HCT116 (cell line): ENCODE measurements around the gene ACTN1. TPM values are rescaled to one million over a fixed set of nuclear protein-coding genes. Genes with fewer than 3 reads are reported as not detected.

Experiments used
- ATAC-seq: fragments of 200-7000 bp; cut with Tn5 transposase; 2 replicates; pipeline ENCODE4 v1.9.1; 2020; ENCODE audit warnings: mild to moderate bottlenecking, moderate library complexity
- BruUV-seq: library from RNA; stranded (reverse); fragments of 400-500 nt; replicated peaks from 2 replicates; lab custom pipeline; 2021; lab: Mats Ljungman, UMichigan
- CTCF ChIA-PET: fragments of 300-600 bp; sonication (Branson Sonifier 250); formaldehyde crosslinking; loops from one replicate; lab custom pipeline; 2021; ENCODE audit warnings: antibody characterized with exemption; lab: Charles Lee
- POLR2A ChIA-PET: fragments of 300-600, 350-600 bp; sonication (Branson Sonifier 250); formaldehyde crosslinking; loops from one replicate; lab custom pipeline; 2021; ENCODE audit warnings: antibody characterized with exemption; lab: Charles Lee
- RAD21 ChIA-PET, 2 experiments: fragments of 300-600 bp; sonication (Branson Sonifier 250); formaldehyde crosslinking; loops; one replicate each; lab custom pipeline; 2023; ENCODE audit warnings: low total read pairs in 2 of 2; ENCODE audit not compliant: uncharacterized antibody in 2 of 2, unreplicated experiment in 2 of 2, low non-redundant PET in 1 of 2; lab: Charles Lee
- DNase-seq: peaks from one replicate; pipeline ENCODE4 v3.0.0-alpha.2; 2010; ENCODE audit warnings: low read depth, low spot score
- H2AFZ ChIP-seq: fragments of 200-600 bp; shearing (Covaris generic), sonication (generic); 2 replicates; pipeline ENCODE4 v1.6.1; 2017; ENCODE audit warnings: low read depth, mixed run types, mixed read lengths, antibody characterized with exemption, low read length; ENCODE audit not compliant: poor library complexity, severe bottlenecking
- H3K27ac ChIP-seq: 2 replicates; pipeline ENCODE4 v1.5.1; 2012; ENCODE audit warnings: low read depth, low read length
- H3K27me3 ChIP-seq: fragments of 200-600 bp; sonication (generic); 2 replicates; pipeline ENCODE4 v1.6.1; 2016; ENCODE audit warnings: mixed run types, low read length, mixed read lengths; ENCODE audit not compliant: insufficient read depth
- H3K36me3 ChIP-seq, 2 experiments: fragments of 200-500 bp in 1 of 2; fragments of 200-600 bp in 1 of 2; sonication (Bioruptor generic) in 1 of 2; sonication (generic) in 1 of 2; 2 replicates each; pipeline versions ENCODE4 v1.5.1 to v1.6.1; 2014 to 2016; ENCODE audit warnings: low read length in 2 of 2, inconsistent platforms in 1 of 2, mixed read lengths in 1 of 2, mixed run types in 1 of 2; ENCODE audit not compliant: insufficient read depth in 2 of 2, control insufficient read depth in 1 of 2
- H3K4me1 ChIP-seq, 2 experiments: fragments of 200-600 bp in 1 of 2; sonication (generic) in 1 of 2; 2 replicates each; pipeline versions ENCODE4 v1.5.1 to v1.6.1; 2012 to 2017; ENCODE audit warnings: low read length in 2 of 2, inconsistent platforms in 1 of 2, mild to moderate bottlenecking in 1 of 2, mixed read lengths in 1 of 2, mixed run types in 1 of 2, moderate library complexity in 1 of 2; ENCODE audit not compliant: insufficient read depth in 2 of 2, control insufficient read depth in 1 of 2
- H3K4me2 ChIP-seq: fragments of 200-600 bp; sonication (generic); 2 replicates; pipeline ENCODE4 v1.6.1; 2017; ENCODE audit warnings: mixed run types, low read length, mixed read lengths
- H3K4me3 ChIP-seq, 2 experiments: fragments of 200-600 bp in 1 of 2; sonication (generic) in 1 of 2; replicated peaks in 1 of 2; 2 replicates each; pipeline ENCODE4 v1.5.1; 2011 to 2016; ENCODE audit warnings: low read length in 2 of 2, control low read depth in 1 of 2, low read depth in 1 of 2, mild to moderate bottlenecking in 1 of 2, mixed read lengths in 1 of 2, mixed run types in 1 of 2
- H3K79me2 ChIP-seq: fragments of 200-600 bp; sonication (generic); 2 replicates; pipeline ENCODE4 v1.6.1; 2017; ENCODE audit warnings: mild to moderate bottlenecking, mixed run types, low read length, moderate library complexity, mixed read lengths; ENCODE audit not compliant: insufficient read depth
- H3K9ac ChIP-seq: fragments of 200-600 bp; sonication (generic); 2 replicates; pipeline ENCODE4 v1.6.1; 2016; ENCODE audit warnings: low read length, mixed read lengths
- H3K9me2 ChIP-seq: fragments of 200-600 bp; sonication (generic), shearing (Covaris generic); 2 replicates; pipeline ENCODE4 v1.6.1; 2017; ENCODE audit warnings: mixed run types, mild to moderate bottlenecking, moderate library complexity; ENCODE audit not compliant: insufficient read depth
- H3K9me3 ChIP-seq, 2 experiments: fragments of 200-500 bp in 1 of 2; fragments of 200-600 bp in 1 of 2; sonication (Bioruptor generic) in 1 of 2; sonication (generic) in 1 of 2; 2 replicates each; pipeline ENCODE4 v1.6.1; 2014 to 2017; ENCODE audit warnings: low read length in 2 of 2, mixed read lengths in 2 of 2, inconsistent platforms in 1 of 2, low read depth in 1 of 2, mild to moderate bottlenecking in 1 of 2, mixed run types in 1 of 2, moderate library complexity in 1 of 2; ENCODE audit not compliant: control insufficient read depth in 1 of 2, insufficient read depth in 1 of 2
- H4K20me1 ChIP-seq: fragments of 200-600 bp; sonication (generic), shearing (Covaris generic); 2 replicates; pipeline ENCODE4 v1.6.1; 2017; ENCODE audit warnings: mixed run types, mild to moderate bottlenecking, moderate library complexity; ENCODE audit not compliant: insufficient read depth
- CBX3 ChIP-seq: IDR thresholded peaks from 2 replicates; pipeline ENCODE4 v1.6.1; 2012; ENCODE audit warnings: low read depth
- CEBPB ChIP-seq: IDR thresholded peaks from 2 replicates; pipeline ENCODE4 v1.6.1; 2012; ENCODE audit warnings: low read depth
- EGR1 ChIP-seq: IDR thresholded peaks from 2 replicates; pipeline ENCODE4 v1.6.1; 2012; ENCODE audit warnings: low read depth
- EZH2 ChIP-seq: fragments of 200-600 bp; sonication (generic); IDR thresholded peaks from 2 replicates; pipeline ENCODE4 v1.6.1; 2017; ENCODE audit warnings: antibody characterized with exemption, mixed run types
- EZH2phosphoT487 ChIP-seq: fragments of 200-600 bp; IDR thresholded peaks from 2 replicates; pipeline ENCODE4 v1.6.1; 2018; ENCODE audit warnings: antibody characterized with exemption, borderline replicate concordance
- FOSL1 ChIP-seq: IDR thresholded peaks from 2 replicates; pipeline ENCODE4 v1.6.1; 2012; ENCODE audit warnings: low read depth
- JUND ChIP-seq: IDR thresholded peaks from 2 replicates; pipeline ENCODE4 v1.6.1; 2012
- POLR2AphosphoS5 ChIP-seq: IDR thresholded peaks from 2 replicates; pipeline ENCODE4 v1.6.1; 2011; ENCODE audit warnings: mild to moderate bottlenecking, low read depth, low read length, moderate library complexity
- SRF ChIP-seq: IDR thresholded peaks from 2 replicates; pipeline ENCODE4 v1.6.1; 2012; ENCODE audit warnings: low read depth
- TCF7L2 ChIP-seq: IDR thresholded peaks from 2 replicates; pipeline ENCODE4 v1.7.0; 2011; ENCODE audit warnings: borderline replicate concordance, inconsistent platforms; ENCODE audit not compliant: insufficient read depth, insufficient read length; ENCODE audit errors: extremely low read depth
- YY1 ChIP-seq: IDR thresholded peaks from 2 replicates; pipeline ENCODE4 v1.6.1; 2011; ENCODE audit warnings: low read length, low read depth, moderate library complexity, mild to moderate bottlenecking; ENCODE audit not compliant: insufficient replicate concordance; ENCODE audit errors: extremely low read depth
- ZNF274 ChIP-seq: fragments of 200-500 bp; sonication (Bioruptor generic); IDR thresholded peaks from 2 replicates; pipeline ENCODE4 v1.6.1; 2014; ENCODE audit warnings: mild to moderate bottlenecking, low read depth, low read length, inconsistent platforms
- intact Hi-C: fragments of 100-400 bp; cut with micrococcal nuclease; formaldehyde crosslinking; loops from 2 replicates; pipeline ENCODE4 v1.10.0; 2022
- total RNA-seq: library from RNA; stranded (reverse); gene quantifications from one replicate; pipeline ENCODE4 v1.2.1, GENCODE V29; 2021; ENCODE audit not compliant: unreplicated experiment
- TF ChIP-seq, protein P1 (sequence below), 3 experiments: fragments of 200-600 bp in 1 of 3; sonication (generic) in 1 of 3; IDR thresholded peaks in 2 of 3; conservative IDR thresholded peaks in 1 of 3; 2 replicates each; pipeline ENCODE4 v1.5.1; 2012 to 2017; ENCODE audit warnings: low read depth in 2 of 3, low read length in 2 of 3, antibody characterized with exemption in 1 of 3, borderline replicate concordance in 1 of 3, control low read depth in 1 of 3, mild to moderate bottlenecking in 1 of 3, mixed read lengths in 1 of 3, mixed run types in 1 of 3, moderate library complexity in 1 of 3; ENCODE audit not compliant: insufficient read depth in 1 of 3
- TF ChIP-seq, protein P2 (sequence below): IDR thresholded peaks from 2 replicates; pipeline ENCODE4 v1.6.1; 2011; ENCODE audit warnings: mild to moderate bottlenecking, low read length, moderate library complexity; ENCODE audit not compliant: insufficient replicate concordance; ENCODE audit errors: extremely low read depth
- TF ChIP-seq, protein P3 (sequence below): IDR thresholded peaks from 2 replicates; pipeline ENCODE4 v1.6.1; 2012

The ACTN1 gene
- total RNA-seq, 1 experiment from 2014 or later, result 123 TPM

DNA sequence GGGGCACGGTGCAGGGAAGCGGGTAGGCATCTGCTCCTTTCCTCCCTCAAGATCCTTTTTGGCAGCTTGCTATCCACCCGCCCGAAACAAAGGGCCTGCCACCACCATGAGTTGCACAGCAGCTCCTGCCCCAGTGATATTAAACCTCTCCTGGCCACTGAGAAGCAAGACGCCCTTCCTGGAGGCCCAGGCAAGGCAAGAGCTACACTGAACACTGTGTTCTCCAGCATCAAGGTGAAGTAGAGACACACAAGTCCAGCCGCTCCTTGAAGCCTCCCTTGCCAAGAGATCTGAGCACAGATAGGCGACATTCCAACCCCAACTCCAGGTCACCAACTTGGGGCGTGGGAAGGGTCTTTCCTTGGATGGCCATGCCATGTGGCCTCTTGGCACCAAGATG lies 70.9 kb downstream of the ACTN1 start:
- Histone ChIP-seq H3K4me3 (no peak overlapping the region), H3K79me2 (peaks cover 5% of the 10 kb centered on the region; the same call in 1 of the 2 replicates), H3K36me3 (peaks cover 16 to 23% of the 10 kb centered on the region in 2 experiments; a peak in 3 of 4 replicates), H3K9ac (no peak overlapping the region), H3K9me3 (no peaks in the 10 kb centered on the region), H3K4me1 (no peaks in the 10 kb centered on the region), H3K27ac (no peak overlapping the region), H3K9me2 (no peaks in the 10 kb centered on the region), H3K4me2 (no peak overlapping the region), H4K20me1 (no peaks in the 10 kb centered on the region), H3K27me3 (no peaks in the 10 kb centered on the region), H2AFZ (no peak overlapping the region)
- no peak for DNase-seq
- no TSS peak for BruUV-seq
- ATAC-seq, result no peak
- intact Hi-C loops, result no loop called here
- POLR2A ChIA-PET, result no interaction called here
- TF ChIP-seq ZNF274 (no peak), POLR2AphosphoS5 (no peak), FOSL1 (no peak), JUND (no peak)
- RAD21 ChIA-PET, result no interaction called here
- CTCF ChIA-PET, result interaction anchor here (2.0 kb wide), 1 partner anchor 199 kb away, joined by 7 read pairs; no protein-coding TSS in a partner anchor

DNA sequence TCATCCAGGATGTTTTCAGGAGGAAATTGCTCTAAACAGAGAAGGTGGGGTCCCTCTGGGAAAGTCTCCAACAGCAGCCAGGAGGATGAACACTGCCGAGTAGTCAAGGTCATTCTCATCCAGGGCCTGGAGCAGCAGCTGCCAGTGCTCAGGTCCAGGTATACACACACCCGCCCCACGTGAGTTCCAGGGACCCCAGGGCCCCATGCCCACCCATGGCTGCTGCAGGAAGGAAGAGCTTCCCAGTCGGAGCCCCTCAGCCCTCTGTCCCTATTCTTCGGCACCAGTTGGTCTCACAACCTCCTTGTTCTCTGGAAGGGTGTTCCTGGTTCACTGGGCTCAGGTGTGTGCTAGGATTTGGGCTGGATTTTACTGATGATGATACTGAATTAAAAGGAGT lies 72.7 kb downstream of the ACTN1 start:
- Histone ChIP-seq H4K20me1 (no peaks in the 10 kb centered on the region), H3K9me2 (no peaks in the 10 kb centered on the region), H3K79me2 (peaks cover 5% of the 10 kb centered on the region; the same call in 1 of the 2 replicates), H3K4me2 (no peak overlapping the region), H2AFZ (no peak overlapping the region), H3K4me3 (no peak overlapping the region), H3K36me3 (peaks cover 16 to 31% of the 10 kb centered on the region in 2 experiments; a peak in 3 of 4 replicates), H3K27me3 (no peaks in the 10 kb centered on the region), H3K27ac (no peak overlapping the region), H3K4me1 (no peaks in the 10 kb centered on the region), H3K9me3 (no peaks in the 10 kb centered on the region), H3K9ac (no peak overlapping the region)
- DNase-seq (no peak), ATAC-seq (no peak)
- ChIA-PET POLR2A (no interaction called here), RAD21 (no interaction called here), CTCF (no interaction called here)
- BruUV-seq, result no TSS peak
- intact Hi-C loops, result no loop called here
- TF ChIP-seq EZH2, result no peak
- no peak for TF ChIP-seq TCF7L2
- TF ChIP-seq, protein P1, sequence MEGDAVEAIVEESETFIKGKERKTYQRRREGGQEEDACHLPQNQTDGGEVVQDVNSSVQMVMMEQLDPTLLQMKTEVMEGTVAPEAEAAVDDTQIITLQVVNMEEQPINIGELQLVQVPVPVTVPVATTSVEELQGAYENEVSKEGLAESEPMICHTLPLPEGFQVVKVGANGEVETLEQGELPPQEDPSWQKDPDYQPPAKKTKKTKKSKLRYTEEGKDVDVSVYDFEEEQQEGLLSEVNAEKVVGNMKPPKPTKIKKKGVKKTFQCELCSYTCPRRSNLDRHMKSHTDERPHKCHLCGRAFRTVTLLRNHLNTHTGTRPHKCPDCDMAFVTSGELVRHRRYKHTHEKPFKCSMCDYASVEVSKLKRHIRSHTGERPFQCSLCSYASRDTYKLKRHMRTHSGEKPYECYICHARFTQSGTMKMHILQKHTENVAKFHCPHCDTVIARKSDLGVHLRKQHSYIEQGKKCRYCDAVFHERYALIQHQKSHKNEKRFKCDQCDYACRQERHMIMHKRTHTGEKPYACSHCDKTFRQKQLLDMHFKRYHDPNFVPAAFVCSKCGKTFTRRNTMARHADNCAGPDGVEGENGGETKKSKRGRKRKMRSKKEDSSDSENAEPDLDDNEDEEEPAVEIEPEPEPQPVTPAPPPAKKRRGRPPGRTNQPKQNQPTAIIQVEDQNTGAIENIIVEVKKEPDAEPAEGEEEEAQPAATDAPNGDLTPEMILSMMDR (IDR thresholded peaks at IDR 0.05 in 2 of 3, conservative IDR thresholded peaks at IDR 0.05 in 1 of 3; ENCODE audit: borderline replicate concordance in 1 of 3, insufficient read depth in 1 of 3, low read depth in 2 of 3, low read length in 2 of 3), result no peak
- no peak for TF ChIP-seq CEBPB
- no peak for TF ChIP-seq JUND
- no peak for TF ChIP-seq EZH2phosphoT487
- no peak for TF ChIP-seq ZNF274
- no peak for TF ChIP-seq CBX3
- no peak for TF ChIP-seq SRF
- TF ChIP-seq, protein P2, sequence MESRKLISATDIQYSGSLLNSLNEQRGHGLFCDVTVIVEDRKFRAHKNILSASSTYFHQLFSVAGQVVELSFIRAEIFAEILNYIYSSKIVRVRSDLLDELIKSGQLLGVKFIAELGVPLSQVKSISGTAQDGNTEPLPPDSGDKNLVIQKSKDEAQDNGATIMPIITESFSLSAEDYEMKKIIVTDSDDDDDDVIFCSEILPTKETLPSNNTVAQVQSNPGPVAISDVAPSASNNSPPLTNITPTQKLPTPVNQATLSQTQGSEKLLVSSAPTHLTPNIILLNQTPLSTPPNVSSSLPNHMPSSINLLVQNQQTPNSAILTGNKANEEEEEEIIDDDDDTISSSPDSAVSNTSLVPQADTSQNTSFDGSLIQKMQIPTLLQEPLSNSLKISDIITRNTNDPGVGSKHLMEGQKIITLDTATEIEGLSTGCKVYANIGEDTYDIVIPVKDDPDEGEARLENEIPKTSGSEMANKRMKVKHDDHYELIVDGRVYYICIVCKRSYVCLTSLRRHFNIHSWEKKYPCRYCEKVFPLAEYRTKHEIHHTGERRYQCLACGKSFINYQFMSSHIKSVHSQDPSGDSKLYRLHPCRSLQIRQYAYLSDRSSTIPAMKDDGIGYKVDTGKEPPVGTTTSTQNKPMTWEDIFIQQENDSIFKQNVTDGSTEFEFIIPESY, result no peak
- TF ChIP-seq, protein P3, sequence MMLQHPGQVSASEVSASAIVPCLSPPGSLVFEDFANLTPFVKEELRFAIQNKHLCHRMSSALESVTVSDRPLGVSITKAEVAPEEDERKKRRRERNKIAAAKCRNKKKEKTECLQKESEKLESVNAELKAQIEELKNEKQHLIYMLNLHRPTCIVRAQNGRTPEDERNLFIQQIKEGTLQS, result no peak
- no peak for TF ChIP-seq YY1
- TF ChIP-seq EGR1, result no peak
